NCI-H1092 treated with DMSO at 0.1 percent for 48 hours (cell line): ENCODE measurements around the gene APLP2.

ENCODE experiments used
- DNase-seq: peaks from one replicate; lab custom pipeline; 2025; lab: John Stamatoyannopoulos, UW

Gene APLP2

GRCh38 chr11:130145975-130146776 lies 76.5 kb downstream of the APLP2 start:
- DNase-seq: no peak

- no peak for DNase-seq
Observed at GRCh38 chr11:130146796-130147195, 77.1 kb downstream of the APLP2 start.

GRCh38 chr11:130148796-130149326 lies 79.2 kb downstream of the APLP2 start:
- no peak for DNase-seq

- no peak for DNase-seq
Observed at GRCh38 chr11:130150790-130151189, 81.1 kb downstream of the APLP2 start.

GRCh38 chr11:130151196-130151595 lies 81.5 kb downstream of the APLP2 start:
- no peak for DNase-seq

GRCh38 chr11:130156108-130157022 lies 86.7 kb downstream of the APLP2 start:
- DNase-seq: no peak

GRCh38 chr11:130157101-130157500 lies 87.4 kb downstream of the APLP2 start:
- DNase-seq: no peak

GRCh38 chr11:130157840-130158239 lies 88.1 kb downstream of the APLP2 start:
- no peak for DNase-seq

GRCh38 chr11:130159139-130159538 lies 89.4 kb downstream of the APLP2 start:
- no peak for DNase-seq

- no peak for DNase-seq
Observed at GRCh38 chr11:130159657-130160497, 90.2 kb downstream of the APLP2 start, which contains the start of gene ST14. Gene ST14 (plus strand): TSS chr11:130159782. CDS start chr11:130159980, 198 bp downstream.

GRCh38 chr11:130160498-130161155 lies 90.9 kb downstream of the APLP2 start:
- DNase-seq: no peak

- DNase-seq: no peak
Observed at GRCh38 chr11:130161441-130162145, 91.9 kb downstream of the APLP2 start.

- DNase-seq: no peak
Observed at GRCh38 chr11:130162733-130163132, 93.0 kb downstream of the APLP2 start.

GRCh38 chr11:130163346-130164220 lies 93.9 kb downstream of the APLP2 start:
- peak; percentile 60 for DNase-seq

- no peak for DNase-seq
Observed at GRCh38 chr11:130164221-130164570, 94.5 kb downstream of the APLP2 start.

- no peak for DNase-seq
Observed at GRCh38 chr11:130165601-130166456, 96.1 kb downstream of the APLP2 start.

- no peak for DNase-seq
Observed at GRCh38 chr11:130166457-130166784, 96.7 kb downstream of the APLP2 start.

GRCh38 chr11:130167146-130167545 lies 97.5 kb downstream of the APLP2 start:
- DNase-seq: no peak

GRCh38 chr11:130168105-130168504 lies 98.4 kb downstream of the APLP2 start:
- DNase-seq: no peak
